ENCODE measurements around the gene BRPF1.
A peak's percentile ranks its signal among the peaks of the same experiment; 100 is the strongest.
"Not testable (repeated sequence)": the region's sequence is repeated elsewhere in the genome, so short reads cannot be mapped to it uniquely, and the experiment has no call there.

BRPF1 gene

GRCh38 chr3:9768141-9768775 lies 36.7 kb downstream of the BRPF1 start:
- DNase-seq (ENCODE audit: low read depth) = no peak

DNA sequence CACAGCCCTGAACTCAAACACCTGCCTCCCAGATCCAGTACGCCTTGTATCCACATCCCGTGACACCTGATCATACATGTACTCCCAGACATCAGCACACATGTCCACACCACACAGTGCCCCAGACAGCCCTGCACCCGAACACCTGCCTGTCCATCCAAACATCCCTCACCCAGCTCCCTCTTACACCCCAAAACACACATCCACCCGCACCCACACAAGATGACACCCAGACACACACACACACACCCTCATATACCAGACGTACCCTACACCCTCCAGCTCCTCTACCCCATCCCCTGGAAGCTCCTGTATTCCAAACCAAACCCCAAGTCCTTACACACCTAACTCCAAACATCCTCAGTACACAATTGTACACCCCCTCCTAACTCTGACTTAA lies 37.5 kb downstream of the BRPF1 start:
- DNase-seq (ENCODE audit: low read depth) = no peak

GRCh38 chr3:9769426-9770275 lies 38.1 kb downstream of the BRPF1 start, which contains the start of gene CAMK1:
Gene CAMK1 (minus strand): TSS chr3:9769947. CDS start chr3:9767749, 2,198 bp downstream.
- no peak for DNase-seq (ENCODE audit: low read depth)

DNA sequence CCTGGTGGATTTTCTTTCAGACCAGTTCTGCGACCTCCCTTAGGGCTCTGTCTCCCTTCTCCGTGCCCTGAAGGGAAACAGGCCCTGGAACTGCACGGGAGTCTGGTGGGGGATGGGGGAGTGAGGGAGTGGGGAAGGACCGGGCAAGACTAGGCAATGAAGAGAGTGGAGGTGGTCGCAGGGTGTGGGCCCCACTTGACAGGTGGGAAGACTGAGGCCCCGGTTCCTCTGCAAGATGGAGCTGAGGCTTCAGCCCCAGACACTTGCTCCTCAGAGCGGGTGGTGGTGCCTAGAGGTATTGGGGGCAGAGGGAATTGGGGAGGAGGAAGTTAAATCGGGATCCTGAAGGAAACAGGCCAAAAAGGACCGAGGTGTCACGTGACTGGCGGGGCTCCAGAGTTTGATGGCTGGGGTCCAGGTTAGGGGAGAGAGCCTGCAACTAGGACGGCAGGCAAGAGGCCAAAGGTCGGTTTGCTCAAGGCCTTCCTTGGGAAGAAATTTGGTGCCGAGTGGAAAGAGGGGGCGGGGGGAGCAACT lies 38.8 kb downstream of the BRPF1 start:
- no peak for DNase-seq (ENCODE audit: low read depth)

- not testable (repeated sequence) for DNase-seq (ENCODE audit: low read depth)
Measured at GRCh38 chr3:9771007-9771406, 39.5 kb downstream of the BRPF1 start.

DNA sequence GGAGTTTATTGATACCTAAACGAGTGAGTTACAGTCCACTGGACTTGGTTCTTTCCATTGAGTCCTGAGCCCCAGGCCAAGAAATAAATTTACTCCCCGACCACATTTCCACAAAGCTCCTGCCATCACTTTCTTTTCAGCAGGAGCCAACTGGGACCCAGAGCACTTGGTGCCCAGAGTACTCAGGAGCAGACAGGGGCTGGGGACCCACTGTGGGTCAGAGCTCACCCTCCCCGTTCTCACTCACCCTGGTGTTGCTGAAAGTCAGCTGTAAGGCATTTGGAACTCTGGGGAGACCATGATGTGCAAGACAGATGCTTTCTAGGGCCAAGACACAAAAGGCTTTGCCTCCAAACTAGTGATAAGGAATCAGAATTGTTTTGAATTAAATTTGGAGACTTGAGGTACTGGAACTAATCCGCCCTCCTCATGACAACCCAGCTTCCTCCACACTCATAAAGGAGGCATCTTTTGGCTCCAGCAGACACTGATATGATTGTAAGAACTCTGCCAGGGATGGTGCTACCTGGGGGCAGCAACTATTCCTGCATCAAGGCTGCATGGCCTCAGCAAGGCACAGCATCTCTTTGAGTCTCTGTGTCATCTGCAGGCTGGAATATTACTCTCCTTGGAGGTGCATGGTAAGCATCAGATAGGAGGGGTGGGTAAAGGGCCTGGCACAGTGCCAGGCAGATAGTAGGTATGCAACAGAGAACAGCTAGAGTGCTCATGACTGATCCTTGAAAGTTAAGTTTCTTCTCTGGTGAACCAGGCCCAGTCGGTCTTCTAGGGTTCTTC lies 45.6 kb downstream of the BRPF1 start:
- no peak for DNase-seq (ENCODE audit: low read depth)

- no peak for DNase-seq (ENCODE audit: low read depth)
Measured at GRCh38 chr3:9777694-9778021, 46.1 kb downstream of the BRPF1 start.

DNA sequence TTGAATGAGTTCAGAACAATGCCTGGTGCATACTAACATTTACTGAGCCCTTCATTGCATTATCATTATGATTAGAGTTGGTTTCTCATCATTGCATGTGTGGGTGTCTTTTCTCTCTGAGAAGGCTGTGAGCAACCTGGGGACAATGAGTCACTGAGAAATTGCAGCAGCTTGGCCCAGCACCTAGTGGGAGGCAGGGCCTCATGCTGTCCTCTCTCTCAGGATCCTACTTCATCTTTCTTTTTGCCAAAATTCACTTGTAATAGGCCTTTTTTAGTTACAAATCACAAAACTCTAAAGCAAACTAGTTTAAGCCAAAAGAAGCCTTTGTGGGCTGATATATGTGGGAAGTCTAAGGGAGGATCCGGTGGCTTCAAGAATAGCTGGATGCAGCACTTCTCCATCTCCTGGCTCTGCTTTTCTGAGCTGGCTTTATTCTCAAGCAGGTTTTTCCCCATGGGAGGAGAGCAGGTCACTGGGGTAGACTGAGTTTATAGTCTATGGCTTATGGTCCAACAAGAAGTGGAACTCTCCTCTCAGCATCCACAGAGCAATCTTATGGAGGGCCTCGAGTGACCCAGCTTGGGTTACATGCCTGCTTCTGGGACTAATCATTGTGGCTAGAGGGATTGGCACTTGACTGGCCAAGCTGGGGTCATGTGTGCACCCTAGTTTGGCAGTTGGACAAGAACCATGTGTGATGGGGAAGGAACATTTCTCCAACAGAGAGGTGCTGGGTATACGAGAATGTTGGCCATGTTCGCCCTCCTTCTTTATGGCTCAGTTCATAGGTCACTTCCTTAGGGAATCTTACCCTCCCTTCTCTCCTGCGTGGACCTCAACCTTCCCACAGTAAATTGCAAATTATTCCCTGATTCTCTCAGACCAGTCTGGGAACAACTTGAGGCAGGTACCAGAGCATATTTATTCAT lies 46.9 kb downstream of the BRPF1 start:
- DNase-seq (ENCODE audit: low read depth) = no peak

GRCh38 chr3:9779075-9779593 lies 47.6 kb downstream of the BRPF1 start:
- DNase-seq (ENCODE audit: low read depth) = no peak

DNA sequence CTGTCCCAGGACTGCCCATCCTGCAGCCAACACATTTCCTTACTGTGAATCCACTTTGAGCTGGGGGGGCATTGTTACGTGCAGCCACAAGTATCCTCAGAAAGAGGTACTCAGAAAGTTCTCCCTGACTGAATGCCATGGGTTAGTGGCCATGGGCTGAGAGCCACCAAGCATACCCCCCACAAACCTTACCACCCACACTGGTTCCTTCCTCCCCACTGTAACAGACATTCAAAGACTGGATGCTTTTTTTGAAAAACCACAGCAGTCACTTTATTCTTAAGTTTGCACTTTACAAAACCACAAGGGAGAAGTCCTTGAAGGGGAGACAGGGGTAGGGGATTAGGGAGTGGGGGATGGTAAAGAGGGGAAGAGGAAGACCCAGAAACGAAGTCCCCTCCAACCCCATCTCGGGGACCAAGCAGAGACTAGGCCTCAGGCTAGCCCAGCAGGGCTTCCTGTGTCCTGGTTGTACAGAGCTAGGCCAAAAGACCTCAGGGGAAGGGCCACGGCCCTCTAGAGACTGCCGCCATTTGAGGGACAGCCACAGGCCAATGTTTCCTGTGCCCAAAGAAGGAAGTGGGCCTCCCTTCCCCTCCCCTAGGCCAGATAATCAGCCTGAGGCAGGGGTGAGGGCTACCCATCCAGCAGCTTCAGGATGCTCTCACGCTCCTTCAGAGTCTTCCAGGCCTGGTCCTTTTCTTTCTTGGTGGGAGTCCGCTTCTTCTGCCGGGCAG lies 48.4 kb downstream of the BRPF1 start:
- DNase-seq (ENCODE audit: low read depth) = peak; percentile 81

DNA sequence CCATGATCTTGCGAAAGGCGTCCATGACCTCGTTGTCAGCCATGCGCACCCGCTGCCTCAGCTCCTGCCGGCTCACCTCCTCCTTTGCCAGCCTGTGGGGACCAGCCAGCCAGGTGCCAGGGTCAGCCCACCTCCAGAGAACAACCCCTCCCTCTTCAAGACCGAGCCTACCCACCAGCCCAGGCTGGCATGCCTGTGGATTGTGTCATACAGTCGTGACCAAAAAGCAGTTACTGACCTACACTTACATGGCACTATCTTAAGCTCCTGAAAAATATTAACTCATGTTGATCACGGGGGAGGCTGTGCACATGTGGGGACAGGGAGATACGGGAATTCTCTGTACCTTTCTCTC lies 48.9 kb downstream of the BRPF1 start:
- no peak for DNase-seq (ENCODE audit: low read depth)

GRCh38 chr3:9780910-9781309 lies 49.4 kb downstream of the BRPF1 start:
- DNase-seq (ENCODE audit: low read depth) = no peak

DNA sequence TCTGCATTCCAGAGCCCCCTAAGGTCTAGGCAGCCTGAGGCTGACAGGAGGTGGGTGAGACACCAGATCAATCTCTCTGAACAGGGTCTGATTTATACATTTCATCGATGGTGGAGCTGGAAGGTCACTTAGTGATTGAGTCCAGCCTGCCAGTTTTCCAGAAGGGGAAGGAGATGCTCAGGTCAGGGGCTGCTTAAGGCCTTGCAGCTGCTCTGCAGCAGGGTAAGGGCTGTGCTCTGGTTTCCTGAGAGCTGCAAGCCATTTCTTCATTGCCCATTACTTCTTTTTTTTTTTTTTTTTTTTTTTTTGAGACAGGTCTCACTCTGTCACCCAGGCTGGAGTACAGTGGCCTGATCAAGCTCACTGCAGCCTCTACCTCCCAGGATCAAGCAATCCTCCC lies 50.0 kb downstream of the BRPF1 start:
- no peak for DNase-seq (ENCODE audit: low read depth)

DNA sequence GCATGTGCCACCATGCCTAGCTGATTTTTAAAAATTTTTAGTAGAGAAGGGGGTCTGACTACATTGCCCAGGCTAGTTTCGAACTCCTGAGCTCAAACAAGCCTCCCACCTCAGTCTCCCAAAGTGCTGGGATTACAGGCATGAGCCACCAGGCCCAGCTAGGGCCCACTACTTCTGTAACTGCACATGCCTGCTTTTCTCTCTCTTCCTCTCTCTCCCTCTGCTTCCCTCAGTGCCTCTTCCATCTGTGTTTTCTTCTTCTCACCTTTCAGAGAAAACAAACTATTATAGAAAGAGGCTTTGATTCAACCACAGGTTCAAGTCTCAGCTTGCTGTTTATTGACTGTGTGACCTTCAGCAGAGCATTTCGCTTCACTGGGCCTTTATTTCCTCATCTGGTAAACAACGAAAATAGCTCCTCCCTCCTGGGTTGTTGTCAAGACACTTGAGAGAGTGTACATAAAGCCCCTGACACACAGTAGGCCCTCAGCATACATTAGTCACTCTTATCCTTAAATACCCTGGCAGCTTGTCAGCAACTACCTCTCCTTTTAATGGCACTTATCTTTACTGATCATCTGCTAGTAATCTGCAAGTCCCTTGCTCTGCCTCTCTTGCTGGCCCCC lies 50.6 kb downstream of the BRPF1 start:
- DNase-seq (ENCODE audit: low read depth) = no peak

DNA sequence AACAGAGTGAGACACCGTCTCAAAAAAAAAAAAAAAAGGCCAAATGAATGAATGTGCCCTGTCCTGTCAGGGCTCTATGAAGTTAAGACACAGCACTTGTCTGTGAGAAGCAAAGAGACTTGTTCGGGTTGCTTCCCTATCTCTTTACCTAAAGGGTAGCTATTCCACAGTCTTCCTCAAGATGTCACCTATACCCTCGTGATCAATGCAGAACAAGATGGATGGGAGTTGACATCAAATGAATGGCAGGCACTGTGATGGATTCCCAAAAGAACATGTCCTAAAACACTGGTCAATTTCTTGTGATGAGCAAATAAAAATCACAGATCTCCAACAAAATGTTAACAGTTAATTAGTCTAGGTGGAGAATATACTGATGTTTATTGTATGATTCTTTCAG lies 51.2 kb downstream of the BRPF1 start:
- no peak for DNase-seq (ENCODE audit: low read depth)

GRCh38 chr3:9783954-9784353 lies 52.4 kb downstream of the BRPF1 start:
- DNase-seq (ENCODE audit: low read depth) = no peak

DNA sequence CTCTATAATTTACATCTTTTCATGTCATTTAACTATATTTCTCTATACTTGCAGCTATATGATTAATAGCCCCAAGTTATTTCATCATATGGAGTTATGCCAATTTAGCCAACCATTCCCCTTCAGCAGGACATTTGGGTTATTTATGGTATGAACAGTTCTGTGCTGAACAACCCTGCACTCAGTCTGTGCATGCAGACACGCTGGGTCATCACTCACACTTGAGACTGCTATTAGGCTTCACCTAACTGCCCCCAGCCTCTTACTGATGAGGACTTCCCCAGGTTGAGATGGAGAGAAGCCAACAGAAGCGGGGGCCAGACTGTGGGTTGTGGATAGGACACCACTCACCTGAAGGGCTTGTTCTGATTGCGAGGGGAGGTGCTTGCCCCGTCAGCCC lies 53.4 kb downstream of the BRPF1 start:
- no peak for DNase-seq (ENCODE audit: low read depth)

DNA sequence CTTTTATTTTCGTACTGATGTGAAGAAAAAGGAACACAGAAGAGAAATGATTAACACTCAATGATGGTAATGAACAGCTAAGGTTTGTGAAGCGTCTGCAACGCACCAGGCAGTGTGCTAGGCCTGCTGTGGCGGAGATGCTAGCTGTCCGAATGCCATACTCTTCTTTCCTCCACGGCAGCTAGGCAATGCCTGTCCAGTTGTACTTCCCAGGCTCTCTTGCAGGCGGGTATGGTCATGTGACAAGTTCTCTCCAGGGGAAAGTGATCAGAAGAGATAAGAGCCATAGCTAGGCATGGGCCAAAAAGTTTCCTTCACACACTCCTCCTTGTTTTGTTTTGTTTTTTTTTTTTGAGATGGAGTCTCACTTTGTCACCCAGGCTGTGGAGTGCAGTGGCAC lies 54.1 kb downstream of the BRPF1 start:
- no peak for DNase-seq (ENCODE audit: low read depth)

DNA sequence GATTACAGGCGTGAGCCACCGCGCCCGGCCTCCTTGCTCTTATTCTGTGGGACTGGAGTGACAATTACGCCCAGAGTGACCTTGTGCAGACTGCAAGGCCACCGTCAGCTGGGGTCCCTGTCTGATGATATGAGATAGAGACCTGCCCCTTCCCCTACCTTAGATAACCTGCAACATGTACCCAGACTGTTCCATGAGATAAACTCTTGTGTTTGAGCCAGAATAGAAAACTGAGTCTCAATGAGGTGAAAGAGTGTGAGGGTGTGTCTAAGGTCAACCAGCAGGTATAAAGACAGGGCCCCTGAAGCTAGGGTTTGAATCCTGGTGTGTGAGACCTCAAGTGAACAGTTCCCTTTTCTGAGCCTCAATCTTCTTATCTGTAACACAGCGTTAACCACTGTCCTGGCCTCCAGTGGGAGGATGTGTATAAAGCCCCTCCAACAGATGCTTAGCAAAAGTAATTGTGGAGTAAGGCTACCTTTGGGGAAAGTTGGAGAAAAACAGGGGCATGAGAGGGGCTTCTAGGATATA lies 54.7 kb downstream of the BRPF1 start:
- no peak for DNase-seq (ENCODE audit: low read depth)

Data from CMK (cell line).